Smooth muscle cell of the umbilical artery (primary cell): ENCODE measurements around the gene STX1A. TPM values are rescaled to one million over a fixed set of nuclear protein-coding genes. Genes with fewer than 3 reads are reported as not detected.

Source experiments
- total RNA-seq: library from RNA; depleted of rRNA; stranded (reverse); fragments of >200 nt; gene quantifications from 2 replicates; pipeline ENCODE4 v1.2.3, GENCODE V29; 2014

Gene STX1A
- 13.1 and 49.6 TPM in 2 replicates for total RNA-seq

DNA sequence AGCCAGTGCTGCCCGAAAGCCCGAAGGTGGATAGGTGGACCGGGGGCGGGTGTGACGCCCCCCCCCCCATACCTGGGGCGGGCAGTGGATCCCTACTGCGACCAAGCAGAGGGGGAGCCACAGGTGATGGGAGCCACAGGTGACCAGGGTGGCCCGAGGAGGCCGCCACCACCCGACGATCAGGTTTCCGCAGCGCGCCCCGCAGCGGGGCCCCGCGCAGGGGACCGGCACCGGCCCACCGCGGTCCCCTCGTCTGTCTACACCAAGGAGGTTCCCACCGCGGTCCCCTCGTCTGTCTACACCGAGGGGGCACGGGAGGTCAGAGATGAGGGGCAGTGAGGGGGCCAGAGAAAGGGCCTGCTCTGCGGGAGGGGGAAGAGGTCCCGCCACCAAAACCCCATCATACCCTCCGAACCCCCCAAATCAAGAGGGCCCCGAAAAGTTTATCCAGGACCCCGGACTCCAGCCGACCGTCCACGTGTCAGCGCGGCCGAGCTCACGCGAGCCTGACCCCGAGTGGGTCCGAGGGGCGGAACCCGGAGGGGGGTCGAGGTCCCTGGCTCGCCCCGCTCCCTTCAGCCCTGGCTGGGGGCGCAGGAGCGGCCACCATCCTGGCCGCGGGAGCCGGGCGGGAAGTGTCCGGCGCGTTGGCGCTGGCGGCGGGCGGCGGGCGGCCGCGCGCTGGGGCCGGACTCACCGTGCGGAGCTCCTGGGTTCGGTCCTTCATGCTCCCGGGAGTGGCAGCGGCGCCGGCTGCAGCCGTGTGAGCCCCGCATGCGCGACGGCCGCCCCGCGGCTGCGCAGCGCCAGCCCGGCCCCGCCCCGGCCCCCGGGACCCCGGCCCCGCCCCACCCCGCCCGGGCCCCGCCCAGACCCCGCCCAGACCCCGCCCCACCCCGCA is at the start of gene STX1A:
Gene STX1A (minus strand): TSS at position 765 of the 901 bp plus-strand sequence. CDS start 38 bp downstream, at position 727.

DNA sequence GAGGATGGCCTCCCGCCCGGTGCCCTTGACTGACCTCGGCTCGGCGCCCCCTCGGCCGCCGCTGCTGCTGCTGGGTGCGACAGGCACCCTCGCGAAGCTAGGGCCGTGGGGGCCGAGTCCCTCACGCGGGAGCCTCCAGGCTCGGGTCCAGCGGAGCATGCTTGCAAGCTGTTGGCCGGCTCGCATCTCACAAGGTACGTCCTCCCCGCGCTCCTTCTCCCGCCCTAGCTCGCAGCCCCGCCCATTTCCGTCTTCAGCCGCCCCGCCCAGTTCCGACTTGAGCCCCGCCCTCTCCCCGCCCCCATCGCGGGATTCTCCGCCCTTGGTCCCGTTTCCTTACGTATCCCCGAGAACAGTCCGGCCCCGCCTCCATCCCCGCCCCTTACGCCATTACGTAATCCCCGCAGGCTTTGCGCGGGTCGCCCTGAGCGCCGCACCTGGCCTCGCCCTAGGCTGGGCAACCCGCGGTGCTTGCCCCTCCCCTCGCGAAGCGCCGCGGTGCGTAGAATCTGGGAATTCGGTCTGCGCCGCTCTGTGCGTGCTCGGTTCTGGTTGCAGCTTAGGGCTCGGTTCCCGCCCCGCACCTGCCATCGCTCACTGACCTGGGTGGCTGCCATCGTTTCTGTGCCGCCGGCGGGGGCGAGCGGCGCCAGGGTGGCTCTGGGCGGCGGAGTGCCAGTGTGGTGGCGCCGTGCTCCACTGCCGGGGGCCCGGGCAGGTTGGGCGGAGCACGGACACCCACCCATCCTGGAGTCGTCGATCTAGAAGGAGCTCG is 19.3 kb upstream of the STX1A start, which contains the start of gene ABHD11:
Gene ABHD11 (minus strand): TSS at position 191 of the 775 bp plus-strand sequence. CDS start 32 bp downstream, at position 159.

DNA sequence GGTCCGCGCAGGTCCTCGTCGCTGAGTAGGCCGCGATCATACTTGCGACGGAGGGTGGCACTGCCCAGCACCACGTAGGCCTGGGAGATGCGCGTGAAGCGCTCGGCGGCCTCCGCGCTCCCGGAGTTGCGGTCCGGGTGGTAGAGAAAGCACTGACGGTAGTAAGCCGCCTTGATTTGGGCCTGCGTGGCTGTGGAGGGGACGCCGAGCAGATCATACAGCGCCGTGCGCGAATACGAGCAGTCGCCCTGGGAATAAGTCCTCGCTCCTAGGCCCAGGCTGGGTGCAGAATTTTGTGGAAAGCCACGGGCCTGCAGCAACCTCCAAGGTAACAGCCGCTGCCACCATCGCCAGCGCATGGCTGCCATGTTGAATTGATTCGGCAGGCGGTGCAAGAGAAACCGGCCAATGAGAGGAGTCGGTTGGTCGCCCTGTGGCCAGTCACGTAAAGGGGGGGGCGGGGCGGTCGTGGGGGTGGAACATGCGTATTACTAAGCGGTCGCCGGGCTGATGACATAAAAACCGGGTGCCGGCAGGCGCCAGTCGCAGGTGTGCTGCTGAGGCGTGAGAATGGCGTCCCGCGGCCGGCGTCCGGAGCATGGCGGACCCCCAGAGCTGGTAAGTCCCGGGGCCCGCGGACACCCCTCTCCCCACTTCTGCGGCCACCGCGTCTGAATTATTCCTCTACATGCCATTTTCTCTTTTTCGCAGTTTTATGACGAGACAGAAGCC is 36.2 kb downstream of the STX1A start, which contains the start of the genes BUD23 and DNAJC30:
Gene BUD23 (plus strand): TSS at position 542 of the 732 bp plus-strand sequence. CDS start 29 bp downstream, at position 571.
Gene DNAJC30 (minus strand): TSS at position 398 of the 732 bp plus-strand sequence. CDS start 30 bp downstream, at position 368.

DNA sequence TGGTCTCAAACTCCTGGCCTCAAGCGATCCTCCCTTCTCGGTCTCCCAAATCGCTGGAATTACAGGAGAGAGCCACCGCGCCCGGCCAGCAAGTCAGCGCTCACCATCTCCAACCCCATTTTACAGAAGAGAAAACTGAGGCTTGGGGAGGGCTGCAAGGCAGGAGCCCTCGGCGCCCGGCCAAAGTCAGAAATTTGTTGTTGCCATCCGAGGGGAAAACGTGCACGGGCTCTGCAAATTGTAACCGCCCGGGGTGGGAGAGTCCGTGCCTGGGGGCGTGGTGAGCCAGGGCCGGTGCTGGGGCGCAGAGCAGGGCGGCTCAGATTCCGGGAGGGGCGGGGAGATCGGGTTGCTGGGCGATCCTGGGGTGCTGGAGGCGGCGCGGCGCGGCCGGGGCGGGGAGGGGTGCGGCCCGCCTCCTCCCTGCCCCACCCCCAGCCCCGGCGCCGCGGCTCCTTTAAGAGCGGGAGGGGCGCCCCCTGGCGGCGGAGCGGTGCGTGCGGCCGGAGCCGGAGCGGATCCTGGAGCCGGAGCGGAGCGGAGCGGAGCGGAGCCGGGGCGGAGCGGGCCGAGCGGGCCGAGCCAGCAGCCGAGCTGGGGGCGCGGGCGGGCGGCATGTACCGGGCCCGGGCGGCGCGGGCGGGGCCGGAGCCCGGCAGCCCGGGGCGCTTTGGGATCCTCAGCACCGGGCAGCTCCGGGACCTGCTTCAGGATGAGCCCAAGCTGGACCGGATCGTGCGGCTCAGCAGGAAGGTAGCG is 51.9 kb downstream of the STX1A start, which contains the start of gene VPS37D:
Gene VPS37D (plus strand): TSS at position 488 of the 759 bp plus-strand sequence. CDS start 128 bp downstream, at position 616.

Other genes starting within 250 kb of the STX1A start
- 48.7 and 66.7 TPM in 2 replicates for gene BAZ1B, start 197.4 kb downstream of the STX1A start, total RNA-seq
- gene BCL7B, start 162.0 kb downstream of the STX1A start, total RNA-seq = 14.8 and 18.6 TPM in 2 replicates
- gene TBL2, start 141.1 kb downstream of the STX1A start, total RNA-seq = 114 and 120 TPM in 2 replicates
- not detected in 2 replicates for gene MLXIPL, start 95.1 kb downstream of the STX1A start, total RNA-seq
- gene VPS37D, start 51.8 kb downstream of the STX1A start, total RNA-seq = 3.0 and 5.9 TPM in 2 replicates
- 2.3 and 2.4 TPM in 2 replicates for gene DNAJC30, start 36.2 kb downstream of the STX1A start, total RNA-seq
- 40.6 and 54.0 TPM in 2 replicates for gene BUD23, start 36.1 kb downstream of the STX1A start, total RNA-seq
- gene ABHD11, start 19.1 kb upstream of the STX1A start, total RNA-seq = 4.5 and 6.6 TPM in 2 replicates
- not detected in 2 replicates for gene CLDN3, start 50.6 kb upstream of the STX1A start, total RNA-seq
- 0.89 and 7.7 TPM in 2 replicates for gene CLDN4, start 111.3 kb upstream of the STX1A start, total RNA-seq
- gene METTL27, start 122.8 kb upstream of the STX1A start, total RNA-seq = 5.0 and 9.6 TPM in 2 replicates
- not detected in 2 replicates for gene TMEM270, start 141.5 kb upstream of the STX1A start, total RNA-seq